Cardiac fibroblast (primary cell): Measurements from ENCODE around the gene CRADD.

ENCODE experiments used
- DNase-seq, 2 donors: peaks; one replicate each; pipeline versions ENCODE4 v3.0.0 to v3.0.0-alpha.2; 2010; ENCODE audit warnings: low read depth in 2 of 2
- H3K4me3 ChIP-seq, 2 donors: replicated peaks in 1 of 2; 1 replicate in 1 of 2; 2 replicates in 1 of 2; pipeline ENCODE4 v1.5.1; 2011; ENCODE audit warnings: low read depth in 2 of 2, low read length in 2 of 2, mild to moderate bottlenecking in 2 of 2, moderate library complexity in 1 of 2
- CTCF ChIP-seq: IDR thresholded peaks from one replicate; pipeline ENCODE4 v1.5.1; 2011; ENCODE audit warnings: low read depth, mild to moderate bottlenecking, low read length, inconsistent platforms

CRADD gene

GRCh38 chr12:93812626-93813025 is 135.5 kb downstream of the CRADD start:
- DNase-seq, result peak; percentile 57 to 77
- no peak overlapping the region for H3K4me3 ChIP-seq
- no peak for TF ChIP-seq CTCF

GRCh38 chr12:93813186-93813585 is 136.0 kb downstream of the CRADD start:
- no peak for TF ChIP-seq CTCF

GRCh38 chr12:93813972-93814821 is 137.0 kb downstream of the CRADD start:
- no peak for TF ChIP-seq CTCF
- peak; percentile 93 to 99 for DNase-seq
- H3K4me3 ChIP-seq, result no peak overlapping the region

More at GRCh38 chr12:93813186-93813585, 136.0 kb downstream of the CRADD start:
- no peak overlapping the region for H3K4me3 ChIP-seq
- DNase-seq, result peak; percentile 55 to 97

- TF ChIP-seq CTCF, result no peak
- H3K4me3 ChIP-seq, result no peak overlapping the region
- no peak for DNase-seq
Measured at GRCh38 chr12:93818488-93819049, 141.4 kb downstream of the CRADD start.

- no peak overlapping the region for H3K4me3 ChIP-seq
- no peak for TF ChIP-seq CTCF
- DNase-seq, result peak; percentile 74 to 95
Measured at GRCh38 chr12:93819050-93819491, 141.9 kb downstream of the CRADD start.

GRCh38 chr12:93823616-93824391 is 146.6 kb downstream of the CRADD start:
- peak in 1 of 2 donors; percentile 61 for DNase-seq
- no peak overlapping the region for H3K4me3 ChIP-seq

More at GRCh38 chr12:93823616-93824391, 146.6 kb downstream of the CRADD start:
- no peak for TF ChIP-seq CTCF
